Measurements from ENCODE around the gene BTRC. TPM values are rescaled to one million over a fixed set of nuclear protein-coding genes. Genes with fewer than 3 reads are reported as not detected.

BTRC gene
- polyA plus RNA-seq, 2 of the 4 experiments (the other 2 are of a cell fraction), result 8.0 to 23.1 TPM

GRCh38 chr10:101569622-101570427 is 215.9 kb downstream of the BTRC start (continued):
- 0 out of 2 replicates have a peak, but pooled peaks have one; percentile 37 for TF ChIP-seq PBX3 (IDR thresholded peaks at IDR 0.05)
- no peak for TF ChIP-seq KDM1A (IDR thresholded peaks at IDR 0.05; ENCODE audit: low read depth)
- TF ChIP-seq USF2 (IDR thresholded peaks at IDR 0.05), result no peak
- TF ChIP-seq ZFP36 (IDR thresholded peaks at IDR 0.05; ENCODE audit: borderline replicate concordance, partially characterized antibody), result no peak
- 0 out of 2 replicates have a peak, but pooled peaks have one; percentile 33 for TF ChIP-seq MAZ (IDR thresholded peaks at IDR 0.05; ENCODE audit: borderline replicate concordance, low read depth, low read length)
- TF ChIP-seq ESRRA (IDR thresholded peaks at IDR 0.05; ENCODE audit: borderline replicate concordance, low read length), result no peak
- TF ChIP-seq CBX2 (IDR thresholded peaks at IDR 0.05; ENCODE audit: borderline replicate concordance, low read depth), result no peak
- peak; percentile 91 for TF ChIP-seq SMC3 (IDR thresholded peaks at IDR 0.05)
- no peak for TF ChIP-seq BHLHE40 (IDR thresholded peaks at IDR 0.05; ENCODE audit: low read depth, low read length)
- no peak for TF ChIP-seq FOXS1 (CRISPR knock-in tag; IDR thresholded peaks at IDR 0.05)
- TF ChIP-seq EHMT2 (IDR thresholded peaks at IDR 0.05; ENCODE audit: low read depth), result no peak
- no peak for TF ChIP-seq NFE2L2 (conservative IDR thresholded peaks at IDR 0.05; ENCODE audit: low read length)
- TF ChIP-seq JUN (IDR thresholded peaks at IDR 0.05), result peak in 1 of 2 experiments; percentile 60; a peak in 1 of 5 replicates
- no peak for TF ChIP-seq NR3C1 (IDR thresholded peaks at IDR 0.05)
- TF ChIP-seq, protein P1, sequence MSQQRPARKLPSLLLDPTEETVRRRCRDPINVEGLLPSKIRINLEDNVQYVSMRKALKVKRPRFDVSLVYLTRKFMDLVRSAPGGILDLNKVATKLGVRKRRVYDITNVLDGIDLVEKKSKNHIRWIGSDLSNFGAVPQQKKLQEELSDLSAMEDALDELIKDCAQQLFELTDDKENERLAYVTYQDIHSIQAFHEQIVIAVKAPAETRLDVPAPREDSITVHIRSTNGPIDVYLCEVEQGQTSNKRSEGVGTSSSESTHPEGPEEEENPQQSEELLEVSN (IDR thresholded peaks at IDR 0.05; ENCODE audit: borderline replicate concordance, low read depth), result no peak
- TF ChIP-seq HEYL (CRISPR knock-in tag; IDR thresholded peaks at IDR 0.05), result no peak
- TF ChIP-seq PHF8 (IDR thresholded peaks at IDR 0.05; ENCODE audit: borderline replicate concordance, low read depth), result no peak
- TF ChIP-seq RCOR1 (IDR thresholded peaks at IDR 0.05; ENCODE audit: low read depth, low read length), result no peak
- no peak for TF ChIP-seq RFX5 (IDR thresholded peaks at IDR 0.05)
- peak; percentile 26; the same call in 1 of the 2 replicates for TF ChIP-seq POLR2A (IDR thresholded peaks at IDR 0.05; ENCODE audit: low read length)
- no peak for TF ChIP-seq SREBF2 (IDR thresholded peaks at IDR 0.05)
- no peak for TF ChIP-seq RNF2 (IDR thresholded peaks at IDR 0.05; ENCODE audit: borderline replicate concordance, low read depth)
- TF ChIP-seq CEBPB (IDR thresholded peaks at IDR 0.05), result no peak
- no peak for TF ChIP-seq TP53 (CRISPR knock-in tag; IDR thresholded peaks at IDR 0.05)
- no peak for TF ChIP-seq CHD2 (IDR thresholded peaks at IDR 0.05; ENCODE audit: low read length, partially characterized antibody)

- H3K4me3 ChIP-seq, result peak overlapping the region; percentile 63
- peak overlapping the region; percentile 81 to 92 for H3K27ac ChIP-seq
- H3K9me3 ChIP-seq, result peaks cover 13% of the 10 kb centered on the region; the same call in 2 of the 3 replicates
- ATAC-seq (peak; percentile 53 to 65), DNase-seq (ENCODE audit: low read depth in 1 of 2, low spot score in 1 of 2) (peak in 1 of 2 experiments; percentile 27), FAIRE-seq (no peak)
- 33% methylated on average over 18 of the region's 37 CpGs for WGBS (ENCODE audit: missing lambda C conversion rate)
- ChIA-PET CTCF (interaction anchor here (0.6 to 6.6 kb wide), 40 partner anchors 9 to 602 kb away, joined by 3 to 136 read pairs (median 4); partner anchors contain the start of genes DPCD and POLL), POLR2A (interaction anchor here (0.7 to 1.6 kb wide), 4 partner anchors 16 to 357 kb away, joined by 3 to 9 read pairs (median 5); partner anchors contain the start of genes DPCD and POLL)
- peak overlapping the region; percentile 95 for H3K4me2 ChIP-seq
- peaks cover 10% of the 10 kb centered on the region; the same call in 2 of the 3 replicates for H3K4me1 ChIP-seq
- TF ChIP-seq PBX3 (IDR thresholded peaks at IDR 0.05) (no peak), MYC (IDR thresholded peaks at IDR 0.05; ENCODE audit: borderline replicate concordance, low read length) (0 out of 2 replicates have a peak, but pooled peaks have one; percentile 51), POLR2A (IDR thresholded peaks at IDR 0.05; ENCODE audit: low read length) (peak; percentile 3; the same call in 1 of the 2 replicates), HOXA7 (CRISPR knock-in tag; IDR thresholded peaks at IDR 0.05) (no peak), MAZ (IDR thresholded peaks at IDR 0.05; ENCODE audit: borderline replicate concordance, low read depth, low read length) (0 out of 2 replicates have a peak, but pooled peaks have one; percentile 5), RAD21 (conservative IDR thresholded peaks at IDR 0.05 in 1 of 2, IDR thresholded peaks at IDR 0.05 in 1 of 2) (0 out of 5 replicates have a peak, but pooled peaks of 1 of the 2 experiments have one; percentile 4), NR3C1 (IDR thresholded peaks at IDR 0.05) (no peak), JUN (IDR thresholded peaks at IDR 0.05) (peak in 1 of 2 experiments; percentile 33; a peak in 2 of 5 replicates), CTCF (IDR thresholded peaks at IDR 0.05) (peak; percentile 21; the same call in 1 of the 3 replicates)
Measured at GRCh38 chr10:101570428-101571270, 216.7 kb downstream of the BTRC start.

All from A549 (cell line).